Neural progenitor cell (in vitro differentiated cells): ENCODE data around the gene R3HDM4.

ENCODE experiments used
- EZH2 ChIP-seq: fragments of 200-600 bp; sonication (generic); IDR thresholded peaks from 2 replicates; pipeline ENCODE4 v1.6.1; 2017; ENCODE audit warnings: antibody characterized with exemption, mild to moderate bottlenecking, moderate library complexity
- EZH2phosphoT487 ChIP-seq: fragments of 200-600 bp; sonication (generic); IDR thresholded peaks from 2 replicates; pipeline ENCODE4 v1.6.1; 2017; ENCODE audit warnings: antibody characterized with exemption
- TF ChIP-seq, protein P1 (sequence below): fragments of 200-600 bp; sonication (generic); IDR thresholded peaks from 2 replicates; pipeline ENCODE4 v1.5.1; 2017; ENCODE audit warnings: antibody characterized with exemption, mild to moderate bottlenecking

DNA sequence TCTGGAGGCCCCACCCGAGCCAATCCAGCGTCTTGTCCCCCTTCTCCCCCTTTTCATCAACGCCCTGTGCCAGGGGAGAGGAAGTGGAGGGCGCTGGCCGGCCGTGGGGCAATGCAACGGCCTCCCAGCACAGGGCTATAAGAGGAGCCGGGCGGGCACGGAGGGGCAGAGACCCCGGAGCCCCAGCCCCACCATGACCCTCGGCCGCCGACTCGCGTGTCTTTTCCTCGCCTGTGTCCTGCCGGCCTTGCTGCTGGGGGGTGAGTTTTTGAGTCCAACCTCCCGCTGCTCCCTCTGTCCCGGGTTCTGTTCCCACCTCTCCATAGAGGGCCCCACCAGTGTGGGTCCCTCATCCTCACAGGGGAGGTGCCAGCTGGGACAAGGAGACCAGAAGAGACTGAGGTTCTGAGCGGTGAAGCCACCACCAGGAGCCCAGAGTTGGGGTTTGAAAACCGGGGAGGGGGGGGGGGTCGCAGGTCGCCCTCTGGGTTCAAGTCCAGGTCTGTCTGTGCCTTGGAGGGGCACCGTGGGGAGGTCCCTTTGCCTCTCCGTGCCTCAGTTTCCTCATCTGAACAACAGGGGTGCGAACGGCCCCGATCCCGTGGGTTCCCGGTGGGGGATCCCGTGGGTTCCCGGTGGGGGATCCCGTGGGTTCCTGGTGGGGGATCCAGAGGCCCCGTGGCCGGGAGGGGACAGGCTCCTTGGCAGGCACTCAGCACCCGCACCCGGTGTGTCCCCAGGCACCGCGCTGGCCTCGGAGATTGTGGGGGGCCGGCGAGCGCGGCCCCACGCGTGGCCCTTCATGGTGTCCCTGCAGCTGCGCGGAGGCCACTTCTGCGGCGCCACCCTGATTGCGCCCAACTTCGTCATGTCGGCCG is 60.6 kb downstream of the R3HDM4 start, which contains the start of gene ELANE:
- TF ChIP-seq, protein P1, sequence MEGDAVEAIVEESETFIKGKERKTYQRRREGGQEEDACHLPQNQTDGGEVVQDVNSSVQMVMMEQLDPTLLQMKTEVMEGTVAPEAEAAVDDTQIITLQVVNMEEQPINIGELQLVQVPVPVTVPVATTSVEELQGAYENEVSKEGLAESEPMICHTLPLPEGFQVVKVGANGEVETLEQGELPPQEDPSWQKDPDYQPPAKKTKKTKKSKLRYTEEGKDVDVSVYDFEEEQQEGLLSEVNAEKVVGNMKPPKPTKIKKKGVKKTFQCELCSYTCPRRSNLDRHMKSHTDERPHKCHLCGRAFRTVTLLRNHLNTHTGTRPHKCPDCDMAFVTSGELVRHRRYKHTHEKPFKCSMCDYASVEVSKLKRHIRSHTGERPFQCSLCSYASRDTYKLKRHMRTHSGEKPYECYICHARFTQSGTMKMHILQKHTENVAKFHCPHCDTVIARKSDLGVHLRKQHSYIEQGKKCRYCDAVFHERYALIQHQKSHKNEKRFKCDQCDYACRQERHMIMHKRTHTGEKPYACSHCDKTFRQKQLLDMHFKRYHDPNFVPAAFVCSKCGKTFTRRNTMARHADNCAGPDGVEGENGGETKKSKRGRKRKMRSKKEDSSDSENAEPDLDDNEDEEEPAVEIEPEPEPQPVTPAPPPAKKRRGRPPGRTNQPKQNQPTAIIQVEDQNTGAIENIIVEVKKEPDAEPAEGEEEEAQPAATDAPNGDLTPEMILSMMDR, result no peak
- no peak for TF ChIP-seq EZH2
- no peak for TF ChIP-seq EZH2phosphoT487
